HG03520 (cell line): Measurements from ENCODE around the gene ABCD3.

Source experiments
- ATAC-seq: cut with Tn5 transposase; IDR thresholded peaks from one replicate; pipeline ENCODE4 v1.9.1; 2021; ENCODE audit warnings: mild to moderate bottlenecking, moderate library complexity; ENCODE audit not compliant: unreplicated experiment

Gene ABCD3

GRCh38 chr1:94522304-94522703 lies 104.1 kb downstream of the ABCD3 start:
- ATAC-seq = no peak

- ATAC-seq = no peak
Observed at GRCh38 chr1:94524531-94524930, 106.3 kb downstream of the ABCD3 start.

GRCh38 chr1:94526152-94526980 lies 108.2 kb downstream of the ABCD3 start:
- ATAC-seq = no peak

- ATAC-seq = no peak
Observed at GRCh38 chr1:94527447-94528031, 109.3 kb downstream of the ABCD3 start.

- no peak for ATAC-seq
Observed at GRCh38 chr1:94528299-94528698, 110.1 kb downstream of the ABCD3 start.

- no peak for ATAC-seq
Observed at GRCh38 chr1:94528826-94529225, 110.6 kb downstream of the ABCD3 start.

- no peak for ATAC-seq
Observed at GRCh38 chr1:94529416-94529815, 111.2 kb downstream of the ABCD3 start.

DNA sequence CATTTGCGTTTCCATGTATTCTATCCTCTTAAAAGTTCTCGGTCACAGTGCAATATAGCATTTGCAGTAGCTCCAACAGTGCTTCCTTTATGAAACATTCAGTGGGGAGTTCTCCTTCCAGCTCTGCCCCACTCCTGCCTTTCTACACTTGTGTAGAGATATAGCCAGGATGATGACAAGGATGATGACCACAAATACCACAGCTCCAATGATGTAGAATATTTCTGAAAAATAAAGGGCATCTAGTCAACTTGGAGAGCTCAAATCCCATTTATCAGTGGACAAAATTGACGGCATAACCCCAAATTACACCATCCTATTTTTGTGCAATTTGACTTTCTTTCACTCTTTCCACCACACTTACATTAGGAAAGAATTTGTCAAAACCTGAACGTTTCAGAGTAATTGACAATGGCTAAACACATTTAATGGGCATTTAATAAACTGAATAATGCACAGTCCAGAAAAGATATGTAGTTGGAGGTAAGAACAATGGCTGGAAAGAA lies 112.2 kb downstream of the ABCD3 start:
- no peak for ATAC-seq

GRCh38 chr1:94531664-94532063 lies 113.5 kb downstream of the ABCD3 start:
- ATAC-seq = no peak

DNA sequence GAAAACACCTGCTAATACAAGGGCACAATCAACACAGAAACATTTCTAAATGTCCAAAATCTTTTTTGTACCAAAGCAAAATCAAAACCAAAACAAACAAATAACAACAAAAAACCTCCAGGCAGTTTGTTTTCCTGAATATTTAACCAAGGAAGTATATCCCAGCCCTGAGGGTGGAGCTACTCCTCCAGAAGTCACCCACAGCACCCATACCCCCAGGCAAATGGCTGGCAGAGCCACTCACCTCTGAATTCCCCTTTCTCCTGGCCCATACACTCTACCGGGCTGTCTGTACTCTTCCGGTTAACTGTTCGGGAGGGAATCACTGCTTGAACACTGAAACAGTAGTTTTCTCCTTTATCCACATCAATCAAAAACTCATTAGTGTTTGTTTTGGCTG lies 113.9 kb downstream of the ABCD3 start:
- ATAC-seq = no peak

DNA sequence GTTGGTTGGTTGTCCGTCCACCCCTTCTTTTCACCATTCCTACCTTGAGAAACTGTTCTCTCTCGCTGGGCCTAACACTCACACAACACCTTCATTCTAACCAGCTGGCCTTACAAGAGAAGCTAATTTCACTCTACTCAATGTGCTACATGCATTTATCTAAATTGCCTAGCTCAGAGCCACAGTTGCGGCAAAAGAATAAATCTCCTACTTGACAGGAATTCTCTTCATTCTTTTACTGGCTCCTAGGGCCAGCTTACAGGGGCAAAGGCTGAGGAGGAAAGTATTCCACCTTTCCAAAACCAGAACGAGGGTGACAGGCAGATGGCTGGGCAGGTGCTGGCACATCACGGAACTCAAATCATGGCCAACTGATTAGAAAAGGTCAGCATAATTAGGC lies 116.9 kb downstream of the ABCD3 start:
- ATAC-seq = no peak

- ATAC-seq = no peak
Observed at GRCh38 chr1:94535879-94536278, 117.7 kb downstream of the ABCD3 start.

DNA sequence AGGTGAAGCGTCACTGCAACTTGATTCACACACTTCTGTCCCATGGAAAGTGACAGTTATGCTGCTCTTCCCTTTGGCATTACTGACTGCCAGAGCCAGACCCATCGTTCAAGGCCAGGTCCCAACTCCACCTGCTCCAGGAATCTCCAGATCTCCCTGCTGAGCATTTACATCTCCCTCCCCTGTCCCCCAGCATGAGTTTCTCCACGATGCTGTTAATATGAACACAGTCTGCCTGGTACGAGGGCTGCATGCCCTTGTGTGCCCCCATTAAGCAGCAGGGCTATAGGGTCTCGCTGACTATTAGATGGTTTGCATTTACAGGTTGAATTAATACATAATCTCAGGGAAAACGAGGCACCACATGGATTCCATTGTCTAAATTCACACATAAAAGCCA lies 119.1 kb downstream of the ABCD3 start:
- no peak for ATAC-seq

DNA sequence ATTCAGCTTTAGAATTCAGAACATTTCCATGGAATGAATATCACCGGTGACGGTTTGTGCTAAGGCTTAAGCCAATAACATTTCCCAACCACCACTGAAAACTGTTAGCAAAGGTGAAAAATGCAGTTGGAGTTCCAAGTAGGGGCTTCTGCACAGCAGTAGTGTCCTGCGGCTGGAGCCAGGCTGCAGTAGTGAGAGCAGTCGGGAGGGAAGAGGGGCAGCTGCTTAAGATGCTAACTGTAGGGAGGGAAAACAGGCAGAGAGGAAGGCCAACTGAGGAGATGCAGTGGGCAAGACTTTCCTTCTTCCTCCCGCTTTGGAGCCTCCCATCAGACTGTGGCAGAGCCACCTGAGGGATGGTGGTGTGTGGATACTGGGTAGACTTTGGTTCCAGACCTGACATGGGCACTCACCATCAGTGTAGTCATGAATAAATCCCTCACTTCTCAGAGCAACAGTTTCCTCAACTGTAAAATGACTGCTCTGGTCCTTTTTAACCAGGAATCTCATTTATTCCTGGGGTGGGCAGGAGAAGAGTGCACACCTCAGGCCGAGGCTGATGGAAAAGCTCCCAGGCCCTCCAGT lies 120.1 kb downstream of the ABCD3 start:
- ATAC-seq = no peak

- ATAC-seq = no peak
Observed at GRCh38 chr1:94539496-94539895, 121.3 kb downstream of the ABCD3 start.

GRCh38 chr1:94540440-94541245 lies 122.5 kb downstream of the ABCD3 start:
- no peak for ATAC-seq

- ATAC-seq = peak; percentile 63
Observed at GRCh38 chr1:94541246-94542087, 123.3 kb downstream of the ABCD3 start, which contains the start of gene F3. TSS of gene F3 (minus strand) at chr1:94541759. CDS start at chr1:94541636, 123 bp downstream.

- ATAC-seq = no peak
Observed at GRCh38 chr1:94542088-94542870, 124.1 kb downstream of the ABCD3 start.

DNA sequence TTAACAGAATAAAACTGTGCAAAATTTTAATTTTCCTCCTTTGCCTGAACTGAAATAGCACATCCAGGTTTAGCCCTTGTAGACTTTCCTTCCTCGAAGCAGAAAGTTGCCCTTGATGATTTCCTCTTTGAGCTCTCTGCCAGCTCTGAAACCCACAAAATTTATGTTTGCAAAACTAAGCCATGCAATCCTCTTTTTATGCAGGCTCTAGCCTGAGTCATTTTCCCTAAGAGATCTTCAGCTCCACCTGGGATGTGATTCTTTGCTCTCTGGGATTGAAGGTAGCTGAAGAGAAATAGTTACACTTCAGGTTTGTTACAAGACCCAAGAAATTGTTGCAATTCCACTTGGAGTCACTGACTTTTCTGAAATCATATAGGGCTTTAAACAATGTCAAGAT lies 124.8 kb downstream of the ABCD3 start:
- ATAC-seq = no peak
